ENCODE results near the gene BPIFA1. TPM values are rescaled to one million over a fixed set of nuclear protein-coding genes. Genes with fewer than 3 reads are reported as not detected.

Gene BPIFA1
- total RNA-seq, 2 experiments from 2014 or later, result not detected

- H3K27ac Mint-ChIP-seq, result no peak overlapping the region
- no peak for DNase-seq
- peaks cover 25% of the 10 kb centered on the region for H3K27me3 Mint-ChIP-seq
- ChIA-PET CTCF (interaction anchor here (1.0 kb wide), 1 partner anchor 8 kb away, joined by 3 read pairs; no protein-coding TSS in a partner anchor), POLR2A (no interaction called here)
- H3K4me1 Mint-ChIP-seq, result peaks cover 8% of the 10 kb centered on the region
- H3K36me3 Mint-ChIP-seq (ENCODE audit: low read depth), result no peaks in the 10 kb centered on the region
- H3K9me3 Mint-ChIP-seq, result no peaks in the 10 kb centered on the region
- H3K4me3 Mint-ChIP-seq, result no peak overlapping the region
These were observed 40.7 kb downstream of the BPIFA1 start for GRCh38 chr20:33276303-33277113.

DNA sequence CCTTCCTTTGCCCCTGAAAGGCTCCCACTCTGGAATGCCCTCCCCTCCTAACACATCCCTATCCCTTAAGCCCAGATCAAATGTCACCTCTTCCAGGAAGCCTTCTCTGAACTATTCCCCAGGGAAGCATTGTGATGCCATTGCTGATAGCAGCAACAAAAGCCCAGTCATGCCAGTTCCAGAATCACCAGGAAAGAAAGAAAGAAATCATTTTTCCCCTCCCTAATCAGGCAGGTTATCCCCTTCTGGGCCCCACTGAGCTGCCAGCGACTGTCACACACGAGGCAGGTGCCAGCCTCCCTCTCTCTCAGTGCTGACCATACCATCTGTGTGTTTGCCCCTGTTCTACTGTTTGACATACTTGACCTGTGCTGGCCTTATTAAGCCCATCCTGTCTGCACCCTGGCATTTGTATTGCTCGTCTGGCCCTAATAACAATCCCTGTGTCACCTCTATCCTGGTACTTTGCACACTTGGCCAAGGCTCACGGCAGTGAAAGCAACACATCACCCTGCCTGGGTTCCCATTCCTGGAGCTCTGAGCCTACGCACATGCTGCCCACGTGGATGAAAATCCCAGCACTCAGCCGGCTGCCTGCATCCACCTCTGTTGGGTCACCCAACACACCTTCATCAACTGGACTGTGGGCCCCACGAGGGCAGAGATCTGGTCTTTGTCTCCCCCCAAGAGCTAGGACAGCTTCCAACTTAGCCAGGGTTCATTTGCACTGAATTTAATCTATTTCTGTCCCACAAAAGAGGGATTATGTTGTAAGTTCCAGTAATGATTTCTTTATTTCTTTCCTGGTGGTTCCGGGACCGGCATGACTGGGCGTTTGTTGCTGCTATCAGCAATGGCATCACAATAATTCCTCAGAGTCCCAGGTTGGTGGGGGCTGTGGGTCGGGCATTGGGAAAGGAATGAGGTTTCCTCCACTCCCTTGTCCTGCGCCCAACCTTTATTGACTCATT lies 42.0 kb downstream of the BPIFA1 start:
- no peaks in the 10 kb centered on the region for H3K9me3 Mint-ChIP-seq
- no peak overlapping the region for H3K27ac Mint-ChIP-seq
- ChIA-PET POLR2A (no interaction called here), CTCF (no interaction called here)
- peaks cover 13% of the 10 kb centered on the region for H3K27me3 Mint-ChIP-seq
- DNase-seq, result no peak
- H3K36me3 Mint-ChIP-seq (ENCODE audit: low read depth), result no peaks in the 10 kb centered on the region
- peaks cover 8% of the 10 kb centered on the region for H3K4me1 Mint-ChIP-seq
- H3K4me3 Mint-ChIP-seq, result no peak overlapping the region

DNA sequence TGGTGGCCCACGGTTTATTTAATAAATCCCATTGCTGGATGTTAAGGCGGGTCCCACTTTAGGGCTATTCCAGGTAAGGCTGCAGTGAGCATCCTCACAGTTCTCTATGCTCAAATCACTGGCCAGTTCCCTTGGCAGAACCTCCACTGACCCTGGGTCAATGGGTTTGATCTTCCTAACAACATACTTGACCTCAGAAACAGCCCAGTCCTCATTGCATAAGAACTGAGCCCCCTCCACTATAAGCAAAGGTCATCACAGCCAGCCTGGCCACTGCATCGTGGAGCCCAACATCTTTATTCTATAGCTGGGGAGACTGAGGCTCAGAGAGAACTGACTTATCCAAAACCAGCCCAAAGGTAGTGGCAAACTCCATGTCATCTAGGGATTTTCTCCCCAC lies 42.9 kb downstream of the BPIFA1 start:
- POLR2A ChIA-PET, result no interaction called here

GRCh38 chr20:33279261-33279910 lies 43.6 kb downstream of the BPIFA1 start:
- no peaks in the 10 kb centered on the region for H3K4me1 Mint-ChIP-seq
- H3K27ac Mint-ChIP-seq, result no peak overlapping the region
- no peak for DNase-seq
- no peaks in the 10 kb centered on the region for H3K9me3 Mint-ChIP-seq
- no peaks in the 10 kb centered on the region for H3K36me3 Mint-ChIP-seq (ENCODE audit: low read depth)
- CTCF ChIA-PET, result no interaction called here
- POLR2A ChIA-PET, result no interaction called here
- H3K27me3 Mint-ChIP-seq, result peaks cover 11% of the 10 kb centered on the region
- H3K4me3 Mint-ChIP-seq, result no peak overlapping the region

More for the DNA sequence above, 42.9 kb downstream of the BPIFA1 start:
- DNase-seq, result no peak
- H3K27ac Mint-ChIP-seq, result no peak overlapping the region
- H3K4me3 Mint-ChIP-seq, result no peak overlapping the region
- peaks cover 1% of the 10 kb centered on the region for H3K4me1 Mint-ChIP-seq
- no peaks in the 10 kb centered on the region for H3K36me3 Mint-ChIP-seq (ENCODE audit: low read depth)
- CTCF ChIA-PET, result no interaction called here
- H3K9me3 Mint-ChIP-seq, result no peaks in the 10 kb centered on the region
- H3K27me3 Mint-ChIP-seq, result peaks cover 11% of the 10 kb centered on the region

DNA sequence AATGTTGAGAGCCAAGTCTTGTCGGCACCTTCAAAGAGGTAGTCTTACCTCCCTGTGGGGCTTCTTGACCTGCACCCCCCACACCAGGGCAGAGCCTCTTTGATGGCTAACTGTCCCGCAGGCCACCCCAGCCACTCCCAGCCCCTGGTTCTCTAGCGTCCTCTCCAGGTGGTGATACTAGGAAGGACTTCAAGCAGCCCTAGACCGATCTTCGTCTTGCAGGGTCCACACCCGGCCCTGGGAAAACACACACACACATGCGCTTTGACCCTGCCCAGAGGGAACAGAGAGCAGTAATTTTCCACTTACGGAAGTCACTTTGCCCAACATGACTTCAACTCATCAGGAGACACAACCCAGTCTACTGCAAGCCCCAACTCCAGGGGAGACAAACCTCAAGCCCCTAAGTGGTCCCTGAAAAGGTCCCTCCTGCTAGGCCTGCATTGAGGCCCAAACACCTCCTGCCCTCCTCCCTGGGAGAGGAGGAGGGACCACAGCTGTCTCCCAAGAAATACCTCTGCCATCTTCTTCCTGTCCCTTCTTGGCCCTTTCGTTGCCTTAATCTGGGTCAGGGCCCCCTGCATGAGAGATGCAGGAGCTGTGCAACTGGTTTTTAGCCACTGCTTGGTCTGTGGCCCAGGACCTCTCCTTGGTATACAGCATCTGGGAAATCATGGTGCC lies 44.3 kb downstream of the BPIFA1 start:
- no peak overlapping the region for H3K4me3 Mint-ChIP-seq
- no peaks in the 10 kb centered on the region for H3K36me3 Mint-ChIP-seq (ENCODE audit: low read depth)
- H3K27ac Mint-ChIP-seq, result no peak overlapping the region
- no peak for DNase-seq
- POLR2A ChIA-PET, result no interaction called here
- no peaks in the 10 kb centered on the region for H3K4me1 Mint-ChIP-seq
- peaks cover 15% of the 10 kb centered on the region for H3K27me3 Mint-ChIP-seq
- H3K9me3 Mint-ChIP-seq, result no peaks in the 10 kb centered on the region
- CTCF ChIA-PET, result no interaction called here

GRCh38 chr20:33280775-33281174 lies 45.0 kb downstream of the BPIFA1 start:
- H3K4me3 Mint-ChIP-seq, result no peak overlapping the region
- no peaks in the 10 kb centered on the region for H3K9me3 Mint-ChIP-seq
- peaks cover 15% of the 10 kb centered on the region for H3K27me3 Mint-ChIP-seq
- no peak for DNase-seq
- ChIA-PET POLR2A (no interaction called here), CTCF (no interaction called here)
- no peaks in the 10 kb centered on the region for H3K36me3 Mint-ChIP-seq (ENCODE audit: low read depth)
- H3K4me1 Mint-ChIP-seq, result no peaks in the 10 kb centered on the region
- H3K27ac Mint-ChIP-seq, result no peak overlapping the region

- Mint-ChIP-seq H3K27ac (no peak overlapping the region), H3K4me1 (no peaks in the 10 kb centered on the region), H3K27me3 (peaks cover 17% of the 10 kb centered on the region), H3K4me3 (no peak overlapping the region), H3K9me3 (no peaks in the 10 kb centered on the region), H3K36me3 (ENCODE audit: low read depth) (no peaks in the 10 kb centered on the region)
- ChIA-PET CTCF (no interaction called here), POLR2A (no interaction called here)
- no peak for DNase-seq
These were observed 45.9 kb downstream of the BPIFA1 start for GRCh38 chr20:33281550-33282146.

DNA sequence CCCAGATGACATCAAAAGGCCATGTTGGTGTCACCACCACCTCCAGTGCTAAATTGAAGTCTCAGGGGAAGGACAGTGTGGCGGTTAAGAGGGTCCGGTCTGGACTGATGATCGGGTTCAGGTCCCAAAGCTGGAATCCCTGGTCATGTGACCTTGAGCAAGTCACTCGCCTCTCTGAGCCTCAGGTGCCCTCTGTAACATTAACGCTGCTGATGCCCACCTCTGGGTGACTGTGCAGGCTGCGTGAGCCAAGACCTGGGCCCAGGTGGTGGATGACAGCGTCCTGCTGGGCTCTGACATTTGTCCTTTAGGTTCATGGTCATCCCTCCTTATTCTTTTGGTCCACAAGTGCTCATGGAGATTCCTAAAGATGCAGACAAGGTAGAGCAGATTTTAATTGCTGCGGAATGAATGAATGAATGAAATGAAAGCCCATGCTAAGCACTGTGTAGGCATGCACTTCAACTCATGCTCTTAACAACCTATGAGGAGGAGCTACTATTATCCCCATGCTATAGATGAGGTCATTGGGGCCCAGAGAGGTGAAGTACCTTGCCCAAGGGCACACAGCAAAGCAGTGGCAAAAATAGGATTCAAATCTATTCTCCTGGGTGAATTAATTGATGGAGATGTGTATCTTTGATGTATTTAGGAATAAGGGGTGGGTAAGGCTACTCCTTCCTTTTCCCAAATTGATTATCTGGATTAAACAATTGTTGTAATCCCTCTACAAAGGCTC lies 46.6 kb downstream of the BPIFA1 start:
- ChIA-PET CTCF (no interaction called here), POLR2A (no interaction called here)
- no peak overlapping the region for H3K27ac Mint-ChIP-seq
- no peak for DNase-seq
- H3K27me3 Mint-ChIP-seq, result peaks cover 18% of the 10 kb centered on the region
- H3K4me3 Mint-ChIP-seq, result no peak overlapping the region
- no peaks in the 10 kb centered on the region for H3K4me1 Mint-ChIP-seq
- no peaks in the 10 kb centered on the region for H3K36me3 Mint-ChIP-seq (ENCODE audit: low read depth)
- H3K9me3 Mint-ChIP-seq, result no peaks in the 10 kb centered on the region

GRCh38 chr20:33282991-33283555 lies 47.3 kb downstream of the BPIFA1 start, which contains the start of gene BPIFB1:
Gene BPIFB1, plus strand, starts transcription at chr20:33283214. Its CDS starts 2,860 bp downstream, at chr20:33286074.
- Mint-ChIP-seq H3K9me3 (no peaks in the 10 kb centered on the region), H3K4me1 (no peaks in the 10 kb centered on the region), H3K27ac (no peak within 1 kb of the TSS), H3K36me3 (ENCODE audit: low read depth) (no peaks in the 10 kb centered on the region), H3K27me3 (peaks cover 14% of the 10 kb centered on the region), H3K4me3 (no peak within 1 kb of the TSS)
- DNase-seq, result no peak
- ChIA-PET POLR2A (no interaction called here), CTCF (no interaction called here)

GRCh38 chr20:33284284-33284683 lies 48.5 kb downstream of the BPIFA1 start:
- ChIA-PET POLR2A (no interaction called here), CTCF (interaction anchor here (0.6 to 1.3 kb wide), 2 partner anchors 8 to 1842 kb away, joined by 3 read pairs; no protein-coding TSS in a partner anchor)
- H3K4me1 Mint-ChIP-seq, result no peaks in the 10 kb centered on the region
- no peak overlapping the region for H3K27ac Mint-ChIP-seq
- H3K4me3 Mint-ChIP-seq, result no peak overlapping the region
- no peaks in the 10 kb centered on the region for H3K9me3 Mint-ChIP-seq
- no peak for DNase-seq
- H3K36me3 Mint-ChIP-seq (ENCODE audit: low read depth), result no peaks in the 10 kb centered on the region
- peaks cover 13% of the 10 kb centered on the region for H3K27me3 Mint-ChIP-seq

DNA sequence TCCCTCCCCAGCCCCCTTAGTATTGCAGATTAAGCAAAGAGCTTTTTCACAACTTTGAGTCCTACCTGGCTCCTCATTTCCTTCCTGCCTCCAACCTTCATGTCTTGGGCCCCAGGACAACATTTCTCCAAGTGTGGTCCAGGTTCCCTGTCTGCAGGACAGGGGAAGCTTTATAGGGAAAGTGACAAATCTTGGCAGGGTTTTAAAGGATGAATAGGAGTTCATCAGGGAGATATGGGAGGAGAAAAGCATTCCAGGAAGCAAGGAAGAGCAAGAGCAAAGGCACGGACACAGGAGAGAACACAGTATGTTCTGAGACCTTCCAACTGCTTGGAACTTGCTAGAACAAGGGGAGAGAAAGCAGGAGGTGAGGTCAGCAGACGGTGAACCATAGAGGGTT lies 49.1 kb downstream of the BPIFA1 start:
- H3K9me3 Mint-ChIP-seq, result no peaks in the 10 kb centered on the region
- peaks cover 9% of the 10 kb centered on the region for H3K27me3 Mint-ChIP-seq
- POLR2A ChIA-PET, result no interaction called here
- no peak overlapping the region for H3K4me3 Mint-ChIP-seq
- no peaks in the 10 kb centered on the region for H3K4me1 Mint-ChIP-seq
- DNase-seq, result no peak
- CTCF ChIA-PET, result interaction anchor here (1.3 kb wide), 1 partner anchor 9 kb away, joined by 3 read pairs; no protein-coding TSS in a partner anchor
- H3K27ac Mint-ChIP-seq, result no peak overlapping the region
- H3K36me3 Mint-ChIP-seq (ENCODE audit: low read depth), result no peaks in the 10 kb centered on the region

All from activated CD4-positive, alpha-beta memory T cell treated with anti-CD3 and anti-CD28 coated beads, Interleukin-2, amount 10 ng/mL, durations not matched to agents 7 days and 5 days (primary cell).